Renal pelvis (tissue), 4 donors: Measurements from ENCODE around the gene TEKTIP1. TPM values are rescaled to one million over a fixed set of nuclear protein-coding genes. Genes with fewer than 3 reads are reported as not detected.
"Not testable (repeated sequence)": the region's sequence is repeated elsewhere in the genome, so short reads cannot be mapped to it uniquely, and the experiment has no call there.

Experiments used
- DNase-seq: peaks from one replicate; pipeline ENCODE4 v3.0.0-alpha.2; 2013
- polyA plus RNA-seq, 3 donors: library from polyadenylated mRNA; unstranded; fragments of 120-200 nt; gene quantifications; one replicate each; pipeline ENCODE4 v1.2.1, GENCODE V29; 2013; ENCODE audit not compliant: insufficient read length in 3 of 3

Gene TEKTIP1
- polyA plus RNA-seq, 3 donors, result 6.8 to 11.1 (median 10.3) TPM

GRCh38 chr19:3522421-3523360, 16.3 kb upstream of the TEKTIP1 start:
- DNase-seq, result no peak

GRCh38 chr19:3523361-3524077, 15.5 kb upstream of the TEKTIP1 start:
- no peak for DNase-seq

GRCh38 chr19:3524078-3524842, 14.7 kb upstream of the TEKTIP1 start:
- no peak for DNase-seq

GRCh38 chr19:3524904-3525451, 14.0 kb upstream of the TEKTIP1 start:
- no peak for DNase-seq

- DNase-seq, result no peak
Measured at GRCh38 chr19:3526507-3527237, 12.3 kb upstream of the TEKTIP1 start.

GRCh38 chr19:3527238-3527910, 11.6 kb upstream of the TEKTIP1 start:
- DNase-seq, result no peak

- no peak for DNase-seq
Measured at GRCh38 chr19:3528080-3528479, 10.9 kb upstream of the TEKTIP1 start.

- no peak for DNase-seq
Measured at GRCh38 chr19:3528539-3529211, 10.3 kb upstream of the TEKTIP1 start.

GRCh38 chr19:3529299-3529698, 9.7 kb upstream of the TEKTIP1 start:
- DNase-seq, result not testable (repeated sequence)

GRCh38 chr19:3530389-3530788, 8.6 kb upstream of the TEKTIP1 start:
- no peak for DNase-seq

GRCh38 chr19:3531716-3532115, 7.3 kb upstream of the TEKTIP1 start:
- no peak for DNase-seq

- no peak for DNase-seq
Measured at GRCh38 chr19:3532154-3532786, 6.7 kb upstream of the TEKTIP1 start.

GRCh38 chr19:3533033-3533432, 5.9 kb upstream of the TEKTIP1 start:
- DNase-seq, result no peak

- no peak for DNase-seq
Measured at GRCh38 chr19:3533563-3534216, 5.3 kb upstream of the TEKTIP1 start.

- DNase-seq, result no peak
Measured at GRCh38 chr19:3534375-3535234, 4.4 kb upstream of the TEKTIP1 start.

GRCh38 chr19:3535235-3535535, 3.8 kb upstream of the TEKTIP1 start:
- no peak for DNase-seq

GRCh38 chr19:3535563-3535965, 3.4 kb upstream of the TEKTIP1 start:
- no peak for DNase-seq

- DNase-seq, result no peak
Measured at GRCh38 chr19:3535981-3536380, 3.0 kb upstream of the TEKTIP1 start.
